HG02798 (cell line): Measurements from ENCODE around the gene RBMY1A1.
"Not testable (repeated sequence)": the region's sequence is repeated elsewhere in the genome, so short reads cannot be mapped to it uniquely, and the experiment has no call there.

ENCODE experiments used
- ATAC-seq: cut with Tn5 transposase; IDR thresholded peaks from one replicate; pipeline ENCODE4 v1.9.1; 2021; ENCODE audit warnings: mild to moderate bottlenecking; ENCODE audit not compliant: unreplicated experiment, poor library complexity

The RBMY1A1 gene

GRCh38 chrY:21534579-21534978 is at the start of gene RBMY1A1:
TSS of gene RBMY1A1 (plus strand) at chrY:21534879. CDS start at chrY:21536892, 2,013 bp downstream.
- not testable (repeated sequence) for ATAC-seq

DNA sequence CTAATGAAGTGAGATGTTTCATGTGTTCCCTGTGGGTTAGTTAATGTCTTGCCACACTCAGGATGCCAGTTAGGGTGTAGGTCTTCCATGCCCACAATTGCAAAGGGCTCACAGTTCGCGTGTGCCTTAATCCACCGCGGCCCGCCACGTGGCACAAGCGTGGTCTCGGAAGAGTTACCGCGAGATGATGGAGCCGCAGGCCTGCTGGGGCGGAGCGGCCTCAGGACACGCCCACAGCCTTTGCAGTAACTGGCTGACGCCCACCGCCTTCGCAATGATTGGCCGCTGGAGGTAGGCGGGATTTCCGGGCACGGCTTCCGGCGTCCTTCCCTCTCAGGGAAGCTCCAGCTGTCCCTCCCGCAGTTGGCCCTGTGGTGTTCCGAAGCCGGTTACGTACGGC is 23.6 kb upstream of the RBMY1A1 start, which contains the start of gene RBMY1B:
Gene RBMY1B (plus strand): TSS at position 301 of the 400 bp plus-strand sequence. CDS start 2,013 bp downstream, outside the sequence.
- ATAC-seq: not testable (repeated sequence)

- ATAC-seq: peak; percentile 77
These were observed 24.8 kb downstream of the RBMY1A1 start for GRCh38 chrY:21559316-21559984.

DNA sequence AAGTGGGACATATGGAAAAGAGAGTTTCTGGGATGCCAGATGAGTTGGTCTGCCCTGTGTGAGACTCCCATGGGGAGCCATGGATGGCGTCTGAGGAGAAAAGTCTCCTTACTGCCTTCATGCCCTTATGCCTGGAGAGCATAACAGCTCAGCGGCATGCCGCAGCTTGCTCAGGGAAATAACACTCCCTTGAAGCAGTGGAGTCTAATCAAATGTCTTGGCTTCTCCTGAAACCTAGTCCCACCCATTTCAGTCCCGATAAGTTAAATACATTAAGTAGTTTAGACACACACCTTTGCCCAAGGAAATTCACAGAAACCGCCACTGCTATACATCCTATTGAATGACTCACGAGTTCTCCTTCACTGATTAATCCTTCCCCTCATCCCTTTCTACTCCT is 50.8 kb downstream of the RBMY1A1 start:
- ATAC-seq: no peak

DNA sequence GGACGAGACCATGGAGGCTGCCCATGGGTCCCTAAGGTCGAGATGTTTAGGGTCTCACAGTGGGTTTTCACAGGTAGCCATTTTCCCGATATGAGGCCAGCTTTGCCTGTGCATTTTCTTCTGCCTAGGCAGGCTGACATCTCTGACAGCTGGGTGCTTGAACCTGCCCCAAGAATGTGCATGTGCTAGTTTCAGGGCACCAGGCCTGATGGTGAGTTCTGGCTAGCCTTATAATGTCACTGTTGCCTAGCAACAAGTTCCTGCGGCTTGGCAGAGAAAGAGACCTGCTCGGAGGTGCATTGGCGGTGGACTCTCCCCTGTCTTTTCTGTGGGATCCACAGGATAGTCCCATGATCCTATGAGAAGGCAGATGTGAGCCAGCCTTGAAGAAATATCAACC is 51.8 kb downstream of the RBMY1A1 start:
- ATAC-seq: not testable (repeated sequence)

GRCh38 chrY:21592059-21592458 is 57.4 kb downstream of the RBMY1A1 start:
- ATAC-seq: no peak

- not testable (repeated sequence) for ATAC-seq
These were observed 61.6 kb downstream of the RBMY1A1 start for GRCh38 chrY:21596287-21596686.
